C4-2B (cell line): ENCODE measurements around the gene ATP13A2.

Experiments used
- CTCF ChIP-seq: fragments of 450-650 bp; conservative IDR thresholded peaks from 2 replicates; pipeline ENCODE4 v1.5.1; 2017; ENCODE audit warnings: mild to moderate bottlenecking
- ZFX ChIP-seq: fragments of 450-650 bp; IDR thresholded peaks from 2 replicates; pipeline ENCODE4 v1.6.1; 2017

GRCh38 chr1:16955186-16955585, 56.5 kb downstream of the ATP13A2 start:
- TF ChIP-seq CTCF (no peak), ZFX (no peak)
